Body of pancreas (tissue), 4 donors: ENCODE results near the gene CEP95. TPM values are rescaled to one million over a fixed set of nuclear protein-coding genes. Genes with fewer than 3 reads are reported as not detected.

ENCODE experiments used
- ATAC-seq: fragments of 150-250 bp; one replicate; pipeline ENCODE4 v1.9.1; 2016
- DNase-seq, 4 donors: peaks; one replicate each; pipeline ENCODE4 v3.0.0-alpha.2; 2019
- H3K27ac ChIP-seq, 4 donors: fragments of 200-600 bp; sonication (generic); 1 replicate in 3 of 4; 2 replicates in 1 of 4; pipeline versions ENCODE4 v1.5.1 to v1.6.1; 2016 to 2019; ENCODE audit warnings: mild to moderate bottlenecking in 1 of 4, mixed read lengths in 1 of 4, moderate library complexity in 1 of 4
- H3K27me3 ChIP-seq, 2 donors: fragments of 200-600 bp; sonication (generic); one replicate each; pipeline ENCODE4 v1.6.0; 2016; ENCODE audit warnings: mild to moderate bottlenecking in 1 of 2
- H3K36me3 ChIP-seq, 2 donors: fragments of 200-600 bp; sonication (generic); replicated peaks in 1 of 2; 2 replicates each; pipeline ENCODE4 v1.5.1; 2016; ENCODE audit warnings: low read depth in 2 of 2; ENCODE audit not compliant: insufficient read depth in 1 of 2
- H3K4me1 ChIP-seq: fragments of 200-600 bp; sonication (generic); one replicate; pipeline ENCODE4 v1.6.0; 2016
- H3K4me3 ChIP-seq, 2 donors: fragments of 200-600 bp; sonication (generic); 1 replicate in 1 of 2; 2 replicates in 1 of 2; pipeline ENCODE4 v1.5.1; 2016 to 2019
- H3K9me3 ChIP-seq, 3 donors: fragments of 200-600 bp; sonication (generic); 1 replicate in 2 of 3; 2 replicates in 1 of 3; pipeline ENCODE4 v1.5.1; 2016
- CTCF ChIP-seq, 7 experiments: fragments of 450-650 bp in 4 of 7; fragments of 200-600 bp in 3 of 7; sonication (generic) in 3 of 7; IDR thresholded peaks; one replicate each; pipeline ENCODE4 v1.5.1; 2016 to 2019; ENCODE audit warnings: antibody characterized with exemption in 7 of 7
- POLR2A ChIP-seq, 3 donors: fragments of 450-650 bp; IDR thresholded peaks; one replicate each; pipeline ENCODE4 v1.6.1; 2016; ENCODE audit warnings: antibody characterized with exemption in 3 of 3, mild to moderate bottlenecking in 2 of 3
- WGBS, 2 donors: methylation state at CpG; one replicate each; pipeline ENCODE4 v1.1.5; 2017; 5-methylcytosine and 5-hydroxymethylcytosine counted together
- intact Hi-C: fragments of 100-400 bp; cut with DNase I; formaldehyde crosslinking; loops from one replicate; pipeline ENCODE4 v1.15.1; 2023
- total RNA-seq, 2 donors: library from RNA; depleted of rRNA; stranded (reverse); fragments of >200 nt; gene quantifications; one replicate each; pipeline ENCODE4 v1.1.0, GENCODE V29; 2016

The CEP95 gene
- total RNA-seq, 2 donors from 2014 or later = 18.5 to 39.7 TPM

GRCh38 chr17:64551461-64551860, 44.7 kb downstream of the CEP95 start:
- peaks cover 0 to 9% of the 10 kb centered on the region in 2 donors for H3K36me3 ChIP-seq
- no peaks in the 10 kb centered on the region for H3K9me3 ChIP-seq
- 92% methylated on average over 5 of the region's 5 CpGs for WGBS, 2 donors
- H3K27ac ChIP-seq = no peak overlapping the region
- DNase-seq = no peak
- ATAC-seq = no peak
- H3K4me1 ChIP-seq = no peaks in the 10 kb centered on the region
- TF ChIP-seq CTCF (IDR thresholded peaks at IDR 0.05) (no peak), POLR2A (IDR thresholded peaks at IDR 0.05) (no peak)
- intact Hi-C loops = no loop called here
- H3K27me3 ChIP-seq = no peaks in the 10 kb centered on the region
- H3K4me3 ChIP-seq = no peak overlapping the region

GRCh38 chr17:64554028-64554637, 47.4 kb downstream of the CEP95 start:
- intact Hi-C loops = no loop called here
- H3K9me3 ChIP-seq = no peaks in the 10 kb centered on the region
- peaks cover 0 to 3% of the 10 kb centered on the region in 2 donors for H3K36me3 ChIP-seq
- H3K4me1 ChIP-seq = no peaks in the 10 kb centered on the region
- H3K27ac ChIP-seq = no peak overlapping the region
- no peak overlapping the region for H3K4me3 ChIP-seq
- ATAC-seq (no peak), DNase-seq (no peak)
- H3K27me3 ChIP-seq = no peaks in the 10 kb centered on the region
- TF ChIP-seq POLR2A (IDR thresholded peaks at IDR 0.05) = no peak
- TF ChIP-seq CTCF (IDR thresholded peaks at IDR 0.05) = no peak

- no peak overlapping the region for H3K27ac ChIP-seq
- ATAC-seq (no peak), DNase-seq (no peak)
- peaks cover 0 to 3% of the 10 kb centered on the region in 2 donors for H3K36me3 ChIP-seq
- H3K9me3 ChIP-seq = no peaks in the 10 kb centered on the region
- H3K4me3 ChIP-seq = no peak overlapping the region
- no peaks in the 10 kb centered on the region for H3K4me1 ChIP-seq
- TF ChIP-seq POLR2A (IDR thresholded peaks at IDR 0.05) (no peak), CTCF (IDR thresholded peaks at IDR 0.05) (no peak)
- intact Hi-C loops = no loop called here
- no peaks in the 10 kb centered on the region for H3K27me3 ChIP-seq
- 87 to 96% methylated on average over 4 of the region's 4 CpGs for WGBS, 2 donors
Measured at GRCh38 chr17:64555281-64555680, 48.5 kb downstream of the CEP95 start.

GRCh38 chr17:64564098-64564497, 57.3 kb downstream of the CEP95 start:
- H3K36me3 ChIP-seq = peaks cover 0 to 2% of the 10 kb centered on the region in 2 donors
- H3K27ac ChIP-seq = no peak overlapping the region
- 77 to 86% methylated on average over 1 of the region's 1 CpG for WGBS, 2 donors
- DNase-seq (no peak), ATAC-seq (no peak)
- TF ChIP-seq CTCF (IDR thresholded peaks at IDR 0.05) (no peak), POLR2A (IDR thresholded peaks at IDR 0.05) (no peak)
- intact Hi-C loops = no loop called here
- no peaks in the 10 kb centered on the region for H3K9me3 ChIP-seq
- no peaks in the 10 kb centered on the region for H3K27me3 ChIP-seq
- no peak overlapping the region for H3K4me3 ChIP-seq
- no peaks in the 10 kb centered on the region for H3K4me1 ChIP-seq

GRCh38 chr17:64565563-64565962, 58.8 kb downstream of the CEP95 start:
- intact Hi-C loops = no loop called here
- TF ChIP-seq CTCF (IDR thresholded peaks at IDR 0.05) = no peak
- TF ChIP-seq POLR2A (IDR thresholded peaks at IDR 0.05) = no peak
- Histone ChIP-seq H3K27ac (no peak overlapping the region), H3K4me1 (no peaks in the 10 kb centered on the region), H3K4me3 (no peak overlapping the region), H3K36me3 (peaks cover 0 to 5% of the 10 kb centered on the region in 2 donors), H3K27me3 (no peaks in the 10 kb centered on the region), H3K9me3 (no peaks in the 10 kb centered on the region)
- DNase-seq (no peak), ATAC-seq (no peak)
